AG10803 (cell line): Measurements from ENCODE around the gene SAT1.
A peak's percentile ranks its signal among the peaks of the same experiment; 100 is the strongest.
"Not testable (repeated sequence)": the region's sequence is repeated elsewhere in the genome, so short reads cannot be mapped to it uniquely, and the experiment has no call there.

Experiments used
- DNase-seq: peaks from one replicate; pipeline ENCODE4 v3.0.0; 2010; ENCODE audit warnings: low read depth
- H3K4me3 ChIP-seq: 2 replicates; pipeline ENCODE4 v1.5.1; 2011; ENCODE audit warnings: mild to moderate bottlenecking, low read length, control low read depth
- CTCF ChIP-seq: conservative IDR thresholded peaks from 2 replicates; pipeline ENCODE4 v1.5.1; 2011; ENCODE audit warnings: mild to moderate bottlenecking, low read length, control low read depth, inconsistent platforms

The SAT1 gene

GRCh38 chrX:23765449-23765848 lies 17.5 kb upstream of the SAT1 start:
- TF ChIP-seq CTCF = no peak
- no peak overlapping the region for H3K4me3 ChIP-seq

GRCh38 chrX:23765868-23766267 lies 17.1 kb upstream of the SAT1 start:
- DNase-seq = no peak
- no peak overlapping the region for H3K4me3 ChIP-seq
- TF ChIP-seq CTCF = no peak

More at GRCh38 chrX:23765449-23765848, 17.5 kb upstream of the SAT1 start:
- no peak for DNase-seq

- H3K4me3 ChIP-seq = peak overlapping the region; percentile 33; the same call in 1 of the 2 replicates
- no peak for DNase-seq
- TF ChIP-seq CTCF = no peak
Measured at GRCh38 chrX:23766650-23767551, 16.1 kb upstream of the SAT1 start.

- H3K4me3 ChIP-seq = no peak overlapping the region
Measured at GRCh38 chrX:23770142-23770541, 12.8 kb upstream of the SAT1 start.

GRCh38 chrX:23771086-23771485 lies 11.9 kb upstream of the SAT1 start:
- DNase-seq, H3K4me3 ChIP-seq: not testable (repeated sequence)

More at GRCh38 chrX:23770142-23770541, 12.8 kb upstream of the SAT1 start:
- no peak for TF ChIP-seq CTCF
- DNase-seq = no peak

- no peak for DNase-seq
- TF ChIP-seq CTCF = no peak
- no peak overlapping the region for H3K4me3 ChIP-seq
Measured at GRCh38 chrX:23773601-23774175, 9.3 kb upstream of the SAT1 start.

GRCh38 chrX:23776363-23776762 lies 6.6 kb upstream of the SAT1 start:
- TF ChIP-seq CTCF = no peak
- H3K4me3 ChIP-seq = no peak overlapping the region
- no peak for DNase-seq
